Skeletal muscle satellite cell (primary cell): Measurements from ENCODE around the gene SPTB.

Source experiments
- H3K27me3 ChIP-seq: 2 replicates; pipeline ENCODE4 v1.7.0; 2013; ENCODE audit warnings: low read length; ENCODE audit not compliant: control insufficient read depth, insufficient read depth
- H3K36me3 ChIP-seq: 2 replicates; pipeline ENCODE4 v1.7.0; 2013; ENCODE audit warnings: mild to moderate bottlenecking, control low read depth, low read length; ENCODE audit not compliant: insufficient read depth
- H3K4me1 ChIP-seq: 2 replicates; pipeline ENCODE4 v1.7.0; 2013; ENCODE audit warnings: low read length; ENCODE audit not compliant: control insufficient read depth, insufficient read depth
- H3K4me2 ChIP-seq: 2 replicates; pipeline ENCODE4 v1.7.0; 2013; ENCODE audit warnings: mild to moderate bottlenecking, low read length
- H3K4me3 ChIP-seq: 2 replicates; pipeline ENCODE4 v1.7.0; 2013; ENCODE audit warnings: low read length
- H3K9ac ChIP-seq: 2 replicates; pipeline ENCODE4 v1.7.0; 2013; ENCODE audit warnings: mild to moderate bottlenecking, low read depth, low read length, moderate library complexity
- H3K9me3 ChIP-seq: replicated peaks from 2 replicates; pipeline ENCODE4 v1.7.0; 2013; ENCODE audit warnings: mild to moderate bottlenecking, control low read depth, low read length

The SPTB gene

GRCh38 chr14:64845878-64846277, 33.8 kb downstream of the SPTB start:
- H3K27me3 ChIP-seq, result peaks cover 95% of the 10 kb centered on the region

GRCh38 chr14:64844969-64845536, 34.7 kb downstream of the SPTB start:
- peaks cover 94% of the 10 kb centered on the region for H3K27me3 ChIP-seq

More at GRCh38 chr14:64845878-64846277, 33.8 kb downstream of the SPTB start:
- Histone ChIP-seq H3K4me2 (no peak overlapping the region), H3K4me1 (no peaks in the 10 kb centered on the region), H3K9ac (no peak overlapping the region), H3K36me3 (no peaks in the 10 kb centered on the region), H3K4me3 (no peak overlapping the region), H3K9me3 (no peaks in the 10 kb centered on the region)

GRCh38 chr14:64844272-64844671, 35.4 kb downstream of the SPTB start:
- H3K9ac ChIP-seq, result no peak overlapping the region
- H3K4me2 ChIP-seq, result no peak overlapping the region
- no peaks in the 10 kb centered on the region for H3K4me1 ChIP-seq
- no peaks in the 10 kb centered on the region for H3K9me3 ChIP-seq
- no peaks in the 10 kb centered on the region for H3K36me3 ChIP-seq
- no peak overlapping the region for H3K4me3 ChIP-seq
- H3K27me3 ChIP-seq, result peaks cover 91% of the 10 kb centered on the region

More at GRCh38 chr14:64844969-64845536, 34.7 kb downstream of the SPTB start:
- H3K4me2 ChIP-seq, result no peak overlapping the region
- H3K4me1 ChIP-seq, result no peaks in the 10 kb centered on the region
- H3K9me3 ChIP-seq, result no peaks in the 10 kb centered on the region
- no peak overlapping the region for H3K9ac ChIP-seq
- no peaks in the 10 kb centered on the region for H3K36me3 ChIP-seq
- no peak overlapping the region for H3K4me3 ChIP-seq

- Histone ChIP-seq H3K4me3 (no peak overlapping the region), H3K27me3 (peaks cover 84% of the 10 kb centered on the region), H3K9ac (no peak overlapping the region), H3K36me3 (no peaks in the 10 kb centered on the region), H3K4me2 (no peak overlapping the region), H3K9me3 (no peaks in the 10 kb centered on the region), H3K4me1 (no peaks in the 10 kb centered on the region)
These were observed 36.2 kb downstream of the SPTB start for GRCh38 chr14:64843548-64843947.

- Histone ChIP-seq H3K4me1 (no peaks in the 10 kb centered on the region), H3K36me3 (no peaks in the 10 kb centered on the region), H3K4me2 (no peak overlapping the region), H3K4me3 (no peak overlapping the region), H3K9ac (no peak overlapping the region), H3K9me3 (no peaks in the 10 kb centered on the region), H3K27me3 (peaks cover 70% of the 10 kb centered on the region)
These were observed 37.6 kb downstream of the SPTB start for GRCh38 chr14:64841772-64842750.

GRCh38 chr14:64841121-64841651, 38.5 kb downstream of the SPTB start:
- H3K4me3 ChIP-seq, result no peak overlapping the region
- no peaks in the 10 kb centered on the region for H3K4me1 ChIP-seq
- no peak overlapping the region for H3K4me2 ChIP-seq
- H3K9ac ChIP-seq, result no peak overlapping the region
- H3K27me3 ChIP-seq, result peaks cover 70% of the 10 kb centered on the region
- H3K9me3 ChIP-seq, result no peaks in the 10 kb centered on the region
- H3K36me3 ChIP-seq, result no peaks in the 10 kb centered on the region

- Histone ChIP-seq H3K4me1 (no peaks in the 10 kb centered on the region), H3K36me3 (no peaks in the 10 kb centered on the region), H3K27me3 (peaks cover 56% of the 10 kb centered on the region), H3K9ac (no peak overlapping the region), H3K4me2 (no peak overlapping the region), H3K9me3 (no peaks in the 10 kb centered on the region), H3K4me3 (no peak overlapping the region)
These were observed 41.1 kb downstream of the SPTB start for GRCh38 chr14:64838656-64839055.

- Histone ChIP-seq H3K36me3 (no peaks in the 10 kb centered on the region), H3K4me2 (no peak overlapping the region), H3K9ac (no peak overlapping the region), H3K9me3 (no peaks in the 10 kb centered on the region), H3K4me1 (no peaks in the 10 kb centered on the region), H3K27me3 (peaks cover 46% of the 10 kb centered on the region), H3K4me3 (no peak overlapping the region)
These were observed 44.3 kb downstream of the SPTB start for GRCh38 chr14:64835431-64835830.

- Histone ChIP-seq H3K27me3 (peaks cover 43% of the 10 kb centered on the region), H3K4me2 (no peak overlapping the region), H3K9ac (no peak overlapping the region), H3K4me1 (no peaks in the 10 kb centered on the region), H3K36me3 (no peaks in the 10 kb centered on the region), H3K9me3 (no peaks in the 10 kb centered on the region), H3K4me3 (no peak overlapping the region)
These were observed 44.7 kb downstream of the SPTB start for GRCh38 chr14:64834965-64835364.

GRCh38 chr14:64831419-64831818, 48.3 kb downstream of the SPTB start:
- H3K4me3 ChIP-seq, result no peak overlapping the region
- H3K9me3 ChIP-seq, result no peaks in the 10 kb centered on the region
- H3K36me3 ChIP-seq, result no peaks in the 10 kb centered on the region
- H3K4me1 ChIP-seq, result no peaks in the 10 kb centered on the region
- no peak overlapping the region for H3K4me2 ChIP-seq
- H3K27me3 ChIP-seq, result peaks cover 66% of the 10 kb centered on the region
- H3K9ac ChIP-seq, result no peak overlapping the region

GRCh38 chr14:64830961-64831360, 48.7 kb downstream of the SPTB start:
- Histone ChIP-seq H3K27me3 (peaks cover 65% of the 10 kb centered on the region), H3K36me3 (no peaks in the 10 kb centered on the region), H3K9ac (no peak overlapping the region), H3K4me1 (no peaks in the 10 kb centered on the region), H3K4me2 (no peak overlapping the region), H3K9me3 (no peaks in the 10 kb centered on the region), H3K4me3 (no peak overlapping the region)
